Measurements from ENCODE around the gene CDK6. TPM values are rescaled to one million over a fixed set of nuclear protein-coding genes. Genes with fewer than 3 reads are reported as not detected.

Gene CDK6
- polyA plus RNA-seq, 1 donor (not counting 4 experiments of a cell fraction or from before 2014, with no cell fraction given): 53.5 TPM

DNA sequence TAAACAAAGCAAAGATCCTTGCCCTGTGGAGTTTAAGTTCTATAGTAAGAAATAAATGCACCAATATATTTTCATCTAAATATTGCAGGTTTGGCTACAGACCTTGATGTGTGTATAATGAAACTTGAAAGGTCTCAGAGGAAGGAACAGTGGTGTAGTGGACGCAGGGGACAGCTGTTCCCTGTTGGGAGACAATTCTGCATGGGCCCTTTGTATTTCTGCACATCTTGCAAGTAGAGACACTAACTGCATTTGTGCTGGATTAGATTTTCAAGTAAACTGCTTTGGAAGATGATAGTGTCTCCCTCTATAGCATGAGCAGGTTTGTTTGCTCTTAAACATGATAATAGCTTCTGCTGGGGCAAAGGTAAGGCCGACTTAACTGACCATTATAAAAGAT is 188.7 kb downstream of the CDK6 start:
- TF ChIP-seq, protein P1, sequence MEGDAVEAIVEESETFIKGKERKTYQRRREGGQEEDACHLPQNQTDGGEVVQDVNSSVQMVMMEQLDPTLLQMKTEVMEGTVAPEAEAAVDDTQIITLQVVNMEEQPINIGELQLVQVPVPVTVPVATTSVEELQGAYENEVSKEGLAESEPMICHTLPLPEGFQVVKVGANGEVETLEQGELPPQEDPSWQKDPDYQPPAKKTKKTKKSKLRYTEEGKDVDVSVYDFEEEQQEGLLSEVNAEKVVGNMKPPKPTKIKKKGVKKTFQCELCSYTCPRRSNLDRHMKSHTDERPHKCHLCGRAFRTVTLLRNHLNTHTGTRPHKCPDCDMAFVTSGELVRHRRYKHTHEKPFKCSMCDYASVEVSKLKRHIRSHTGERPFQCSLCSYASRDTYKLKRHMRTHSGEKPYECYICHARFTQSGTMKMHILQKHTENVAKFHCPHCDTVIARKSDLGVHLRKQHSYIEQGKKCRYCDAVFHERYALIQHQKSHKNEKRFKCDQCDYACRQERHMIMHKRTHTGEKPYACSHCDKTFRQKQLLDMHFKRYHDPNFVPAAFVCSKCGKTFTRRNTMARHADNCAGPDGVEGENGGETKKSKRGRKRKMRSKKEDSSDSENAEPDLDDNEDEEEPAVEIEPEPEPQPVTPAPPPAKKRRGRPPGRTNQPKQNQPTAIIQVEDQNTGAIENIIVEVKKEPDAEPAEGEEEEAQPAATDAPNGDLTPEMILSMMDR (optimal IDR thresholded peaks at IDR 0.05 in 1 of 3, IDR thresholded peaks at IDR 0.05 in 1 of 3, conservative IDR thresholded peaks at IDR 0.05 in 1 of 3; ENCODE audit: extremely low read depth in 1 of 3, insufficient read depth in 2 of 3, low read length in 3 of 3): no peak
- no peak for TF ChIP-seq EZH2 (IDR thresholded peaks at IDR 0.05; ENCODE audit: low read length)
- Histone ChIP-seq H4K20me1 (ENCODE audit: control insufficient read depth, extremely low read depth, insufficient read depth, low read length) (no peaks in the 10 kb centered on the region), H3K27me3 (ENCODE audit: control insufficient read depth, extremely low read depth, insufficient read depth, low read length) (no peaks in the 10 kb centered on the region), H3K9me3 (ENCODE audit: control insufficient read depth, low read depth, low read length) (no peaks in the 10 kb centered on the region), H3K4me1 (ENCODE audit: control insufficient read depth, extremely low read depth, insufficient read depth, low read length) (peaks cover 22% of the 10 kb centered on the region), H3K36me3 (ENCODE audit: control insufficient read depth in 2 of 2, extremely low read depth in 1 of 2, insufficient read depth in 2 of 2, low read length in 2 of 2) (peaks cover 0 to 4% of the 10 kb centered on the region in 2 experiments), H3K79me2 (ENCODE audit: control insufficient read depth, insufficient read depth, low read length) (peaks cover 44% of the 10 kb centered on the region), H3K9me1 (ENCODE audit: control insufficient read depth, extremely low read depth, insufficient read depth, low read length) (no peaks in the 10 kb centered on the region), H3K4me3 (ENCODE audit: control insufficient read depth in 2 of 3, extremely low read depth in 1 of 3, insufficient read depth in 2 of 3, low read depth in 1 of 3, low read length in 3 of 3) (no peak overlapping the region), H2AFZ (ENCODE audit: control insufficient read depth, low read length) (no peak overlapping the region), H3K27ac (ENCODE audit: control insufficient read depth, insufficient read depth, low read length) (no peak overlapping the region), H3K9ac (ENCODE audit: control insufficient read depth, extremely low read depth, insufficient read depth, low read length) (no peak overlapping the region), H3K4me2 (ENCODE audit: control insufficient read depth, extremely low read depth, insufficient read depth, low read depth, low read length) (no peak overlapping the region)
- FAIRE-seq (no peak), DNase-seq (ENCODE audit: low read depth, low spot score) (no peak)
- dilution Hi-C loops (cut with MboI; ENCODE audit: extremely low pct_ligation_motif_present, low sequenced_read_pairs): no loop called here

DNA sequence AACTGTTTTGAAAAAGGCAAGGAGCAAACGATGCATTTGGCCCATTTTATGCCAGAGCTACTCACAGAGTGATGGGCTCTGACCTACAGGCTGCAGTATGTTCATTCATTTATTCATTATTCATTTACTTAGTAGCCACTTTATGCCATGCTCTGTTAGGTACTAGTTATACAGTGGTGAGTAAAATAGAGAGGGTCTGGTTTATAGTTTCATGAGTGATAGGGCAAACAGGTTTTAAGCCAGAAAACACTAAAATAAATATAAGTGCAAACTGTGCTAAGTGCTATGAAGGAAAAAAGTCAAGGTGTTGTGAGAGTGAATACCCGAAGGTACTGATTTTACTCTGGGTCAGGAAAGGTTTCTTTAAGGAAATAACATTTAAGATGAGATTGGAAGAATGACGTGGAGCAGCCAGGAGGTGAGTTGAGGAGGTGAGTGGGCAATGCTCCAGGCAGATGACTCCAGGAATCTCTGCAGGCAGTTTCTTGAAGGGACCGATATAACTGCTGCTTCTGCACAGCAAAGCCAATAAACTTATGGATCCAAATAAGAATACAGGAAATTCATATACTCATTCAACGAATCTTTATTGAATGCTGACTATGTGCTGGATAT is 189.3 kb downstream of the CDK6 start:
- Histone ChIP-seq H4K20me1 (ENCODE audit: control insufficient read depth, extremely low read depth, insufficient read depth, low read length) (no peaks in the 10 kb centered on the region), H3K4me3 (ENCODE audit: control insufficient read depth in 2 of 3, extremely low read depth in 1 of 3, insufficient read depth in 2 of 3, low read depth in 1 of 3, low read length in 3 of 3) (no peak overlapping the region), H3K27me3 (ENCODE audit: control insufficient read depth, extremely low read depth, insufficient read depth, low read length) (no peaks in the 10 kb centered on the region), H3K9me3 (ENCODE audit: control insufficient read depth, low read depth, low read length) (no peaks in the 10 kb centered on the region), H3K79me2 (ENCODE audit: control insufficient read depth, insufficient read depth, low read length) (peaks cover 44% of the 10 kb centered on the region), H3K9me1 (ENCODE audit: control insufficient read depth, extremely low read depth, insufficient read depth, low read length) (no peaks in the 10 kb centered on the region), H3K4me1 (ENCODE audit: control insufficient read depth, extremely low read depth, insufficient read depth, low read length) (peaks cover 27% of the 10 kb centered on the region), H3K36me3 (ENCODE audit: control insufficient read depth in 2 of 2, extremely low read depth in 1 of 2, insufficient read depth in 2 of 2, low read length in 2 of 2) (peaks cover 0 to 4% of the 10 kb centered on the region in 2 experiments), H3K27ac (ENCODE audit: control insufficient read depth, insufficient read depth, low read length) (peak overlapping the region; percentile 8), H3K9ac (ENCODE audit: control insufficient read depth, extremely low read depth, insufficient read depth, low read length) (no peak overlapping the region), H3K4me2 (ENCODE audit: control insufficient read depth, extremely low read depth, insufficient read depth, low read depth, low read length) (no peak overlapping the region), H2AFZ (ENCODE audit: control insufficient read depth, low read length) (no peak overlapping the region)
- TF ChIP-seq, protein P1 (optimal IDR thresholded peaks at IDR 0.05 in 1 of 3, IDR thresholded peaks at IDR 0.05 in 1 of 3, conservative IDR thresholded peaks at IDR 0.05 in 1 of 3; ENCODE audit: extremely low read depth in 1 of 3, insufficient read depth in 2 of 3, low read length in 3 of 3): no peak
- no peak for TF ChIP-seq EZH2 (IDR thresholded peaks at IDR 0.05; ENCODE audit: low read length)
- FAIRE-seq (no peak), DNase-seq (ENCODE audit: low read depth, low spot score) (no peak)
- dilution Hi-C loops (cut with MboI; ENCODE audit: extremely low pct_ligation_motif_present, low sequenced_read_pairs): no loop called here

All from keratinocyte (primary cell).